ENCODE measurements around the gene HDAC4. TPM values are rescaled to one million over a fixed set of nuclear protein-coding genes. Genes with fewer than 3 reads are reported as not detected.

HDAC4 gene
- total RNA-seq, 1 experiment from 2014 or later = 44.4 TPM

DNA sequence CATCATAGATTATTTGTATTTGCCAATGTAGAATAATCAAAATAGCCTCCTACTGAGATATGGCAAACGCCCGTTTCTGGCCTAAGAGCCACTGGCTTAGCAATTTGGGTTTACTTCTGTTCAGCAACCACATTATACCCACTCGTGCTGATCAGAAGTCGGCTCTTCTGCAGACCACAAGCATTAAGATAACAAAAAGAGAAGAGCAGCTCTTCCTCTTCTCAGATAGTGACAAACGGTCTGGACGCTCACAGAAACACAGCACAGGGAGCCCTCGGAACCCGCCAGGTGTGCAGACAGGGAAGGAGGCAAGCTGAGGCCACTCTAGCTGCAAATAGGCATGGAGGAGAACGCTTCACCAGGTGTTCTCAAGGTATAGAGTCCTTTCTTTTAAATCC lies 164.0 kb downstream of the HDAC4 start (continued):
- TF ChIP-seq ZBTB43 (CRISPR knock-in tag; IDR thresholded peaks at IDR 0.05) = no peak

DNA sequence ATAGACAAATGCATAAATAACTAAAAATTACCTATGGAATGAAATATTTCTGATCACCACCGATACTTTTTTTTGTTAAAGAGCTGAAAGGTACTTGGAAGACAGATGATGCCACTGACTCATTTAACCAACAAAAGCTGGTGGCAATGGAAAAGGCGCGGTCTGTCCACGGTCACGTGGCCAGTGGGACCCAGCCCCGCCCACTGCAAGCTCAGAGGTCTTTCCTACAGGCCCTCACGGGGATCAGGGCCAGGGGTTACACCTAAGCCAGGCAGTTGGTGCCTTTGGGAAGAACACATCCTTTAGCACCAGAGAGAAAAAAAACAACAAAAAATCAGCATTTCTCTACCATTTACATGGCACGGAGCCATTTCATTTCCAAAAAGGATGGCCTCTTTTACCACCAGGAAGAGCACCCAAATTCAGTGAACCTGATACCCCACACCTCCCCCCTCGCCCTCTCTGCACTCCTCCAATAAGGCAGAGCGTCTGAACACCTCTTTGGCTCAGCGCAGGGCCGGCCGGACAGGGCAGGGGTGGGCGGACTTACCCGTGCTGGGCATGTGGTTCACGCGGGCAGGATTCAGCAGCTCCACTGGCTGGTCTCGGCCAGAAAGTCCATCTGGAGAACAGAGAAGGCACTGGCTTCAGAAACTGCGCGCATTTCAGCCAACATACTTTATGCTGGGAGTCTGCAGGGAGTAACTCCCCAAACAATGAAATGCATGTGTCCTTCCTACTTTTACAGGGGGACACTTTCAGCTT lies 164.6 kb downstream of the HDAC4 start:
- CTCF ChIA-PET = no interaction called here
- Mint-ChIP-seq H3K36me3 (no peaks in the 10 kb centered on the region), H3K9me3 (no peaks in the 10 kb centered on the region), H3K27ac (no peak overlapping the region), H3K4me3 (no peak overlapping the region), H3K27me3 (ENCODE audit: low read depth) (no peaks in the 10 kb centered on the region), H3K4me1 (peaks cover 7% of the 10 kb centered on the region; the same call in 1 of the 2 replicates)
- ATAC-seq (no peak), DNase-seq (ENCODE audit: low spot score) (no peak)
- no peak for TF ChIP-seq NFATC4 (CRISPR knock-in tag; IDR thresholded peaks at IDR 0.05)
- no peak for TF ChIP-seq TCF7 (CRISPR knock-in tag; IDR thresholded peaks at IDR 0.05; ENCODE audit: low read depth)
- TF ChIP-seq SP1 (CRISPR knock-in tag; conservative IDR thresholded peaks at IDR 0.05) = no peak
- TF ChIP-seq, protein P1, sequence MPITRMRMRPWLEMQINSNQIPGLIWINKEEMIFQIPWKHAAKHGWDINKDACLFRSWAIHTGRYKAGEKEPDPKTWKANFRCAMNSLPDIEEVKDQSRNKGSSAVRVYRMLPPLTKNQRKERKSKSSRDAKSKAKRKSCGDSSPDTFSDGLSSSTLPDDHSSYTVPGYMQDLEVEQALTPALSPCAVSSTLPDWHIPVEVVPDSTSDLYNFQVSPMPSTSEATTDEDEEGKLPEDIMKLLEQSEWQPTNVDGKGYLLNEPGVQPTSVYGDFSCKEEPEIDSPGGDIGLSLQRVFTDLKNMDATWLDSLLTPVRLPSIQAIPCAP (CRISPR knock-in tag; IDR thresholded peaks at IDR 0.05) = no peak
- TF ChIP-seq PRRX2 (CRISPR knock-in tag; IDR thresholded peaks at IDR 0.05) = no peak
- TF ChIP-seq USF1 (CRISPR knock-in tag; IDR thresholded peaks at IDR 0.05) = no peak
- POLR2A ChIA-PET = no interaction called here

DNA sequence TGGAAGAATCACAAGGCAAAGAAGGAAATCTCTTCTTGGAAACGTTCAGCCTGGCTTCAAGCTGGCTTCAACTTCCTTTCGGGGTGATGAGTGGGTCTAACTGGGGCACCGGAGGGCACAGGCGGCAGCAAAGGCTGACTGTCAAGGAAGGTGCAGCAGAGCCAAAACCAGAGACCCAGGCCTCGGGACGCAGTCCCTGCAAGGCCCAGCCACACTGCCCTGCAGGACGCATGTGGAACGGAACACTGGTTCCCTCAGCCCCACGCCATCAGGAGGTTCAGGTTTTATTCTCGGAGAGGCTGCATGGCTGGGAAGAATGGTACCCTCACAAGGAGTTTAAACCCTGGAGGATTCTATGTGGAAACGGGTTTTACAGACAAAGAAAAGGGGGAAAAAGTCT lies 165.5 kb downstream of the HDAC4 start:
- Mint-ChIP-seq H3K4me1 (peaks cover 4% of the 10 kb centered on the region), H3K4me3 (no peak overlapping the region), H3K9me3 (no peaks in the 10 kb centered on the region), H3K27ac (no peak overlapping the region), H3K27me3 (ENCODE audit: low read depth) (no peaks in the 10 kb centered on the region), H3K36me3 (no peaks in the 10 kb centered on the region)
- ATAC-seq = no peak
- no peak for DNase-seq (ENCODE audit: low spot score)
- TF ChIP-seq EMX1 (CRISPR knock-in tag; IDR thresholded peaks at IDR 0.05) (no peak), NFATC4 (CRISPR knock-in tag; IDR thresholded peaks at IDR 0.05) (no peak), USF1 (CRISPR knock-in tag; IDR thresholded peaks at IDR 0.05) (no peak), ZNF416 (CRISPR knock-in tag; IDR thresholded peaks at IDR 0.05) (no peak), CBFB (CRISPR knock-in tag; IDR thresholded peaks at IDR 0.05; ENCODE audit: low read depth) (no peak), NFE2L1 (CRISPR knock-in tag; IDR thresholded peaks at IDR 0.05) (no peak), AR (CRISPR knock-in tag; IDR thresholded peaks at IDR 0.05) (no peak), CREM (CRISPR knock-in tag; IDR thresholded peaks at IDR 0.05) (no peak), OVOL2 (CRISPR knock-in tag; IDR thresholded peaks at IDR 0.05; ENCODE audit: borderline replicate concordance) (no peak)
- TF ChIP-seq, protein P2, sequence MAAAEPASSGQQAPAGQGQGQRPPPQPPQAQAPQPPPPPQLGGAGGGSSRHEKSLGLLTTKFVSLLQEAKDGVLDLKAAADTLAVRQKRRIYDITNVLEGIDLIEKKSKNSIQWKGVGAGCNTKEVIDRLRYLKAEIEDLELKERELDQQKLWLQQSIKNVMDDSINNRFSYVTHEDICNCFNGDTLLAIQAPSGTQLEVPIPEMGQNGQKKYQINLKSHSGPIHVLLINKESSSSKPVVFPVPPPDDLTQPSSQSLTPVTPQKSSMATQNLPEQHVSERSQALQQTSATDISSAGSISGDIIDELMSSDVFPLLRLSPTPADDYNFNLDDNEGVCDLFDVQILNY (CRISPR knock-in tag; IDR thresholded peaks at IDR 0.05) = no peak
- TF ChIP-seq, protein P3, sequence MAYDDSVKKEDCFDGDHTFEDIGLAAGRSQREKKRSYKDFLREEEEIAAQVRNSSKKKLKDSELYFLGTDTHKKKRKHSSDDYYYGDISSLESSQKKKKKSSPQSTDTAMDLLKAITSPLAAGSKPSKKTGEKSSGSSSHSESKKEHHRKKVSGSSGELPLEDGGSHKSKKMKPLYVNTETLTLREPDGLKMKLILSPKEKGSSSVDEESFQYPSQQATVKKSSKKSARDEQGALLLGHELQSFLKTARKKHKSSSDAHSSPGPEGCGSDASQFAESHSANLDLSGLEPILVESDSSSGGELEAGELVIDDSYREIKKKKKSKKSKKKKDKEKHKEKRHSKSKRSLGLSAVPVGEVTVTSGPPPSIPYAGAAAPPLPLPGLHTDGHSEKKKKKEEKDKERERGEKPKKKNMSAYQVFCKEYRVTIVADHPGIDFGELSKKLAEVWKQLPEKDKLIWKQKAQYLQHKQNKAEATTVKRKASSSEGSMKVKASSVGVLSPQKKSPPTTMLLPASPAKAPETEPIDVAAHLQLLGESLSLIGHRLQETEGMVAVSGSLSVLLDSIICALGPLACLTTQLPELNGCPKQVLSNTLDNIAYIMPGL (CRISPR knock-in tag; IDR thresholded peaks at IDR 0.05) = no peak
- TF ChIP-seq, protein P4, sequence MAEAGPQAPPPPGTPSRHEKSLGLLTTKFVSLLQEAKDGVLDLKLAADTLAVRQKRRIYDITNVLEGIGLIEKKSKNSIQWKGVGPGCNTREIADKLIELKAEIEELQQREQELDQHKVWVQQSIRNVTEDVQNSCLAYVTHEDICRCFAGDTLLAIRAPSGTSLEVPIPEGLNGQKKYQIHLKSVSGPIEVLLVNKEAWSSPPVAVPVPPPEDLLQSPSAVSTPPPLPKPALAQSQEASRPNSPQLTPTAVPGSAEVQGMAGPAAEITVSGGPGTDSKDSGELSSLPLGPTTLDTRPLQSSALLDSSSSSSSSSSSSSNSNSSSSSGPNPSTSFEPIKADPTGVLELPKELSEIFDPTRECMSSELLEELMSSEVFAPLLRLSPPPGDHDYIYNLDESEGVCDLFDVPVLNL (CRISPR knock-in tag; IDR thresholded peaks at IDR 0.05; ENCODE audit: borderline replicate concordance, low read depth) = no peak
- ChIA-PET POLR2A (no interaction called here), CTCF (interaction anchor here (0.7 kb wide), 1 partner anchor 205 kb away, joined by 3 read pairs; no protein-coding TSS in a partner anchor)

All from WTC11 (cell line).